ENCODE measurements around the gene WHRN.

DNA sequence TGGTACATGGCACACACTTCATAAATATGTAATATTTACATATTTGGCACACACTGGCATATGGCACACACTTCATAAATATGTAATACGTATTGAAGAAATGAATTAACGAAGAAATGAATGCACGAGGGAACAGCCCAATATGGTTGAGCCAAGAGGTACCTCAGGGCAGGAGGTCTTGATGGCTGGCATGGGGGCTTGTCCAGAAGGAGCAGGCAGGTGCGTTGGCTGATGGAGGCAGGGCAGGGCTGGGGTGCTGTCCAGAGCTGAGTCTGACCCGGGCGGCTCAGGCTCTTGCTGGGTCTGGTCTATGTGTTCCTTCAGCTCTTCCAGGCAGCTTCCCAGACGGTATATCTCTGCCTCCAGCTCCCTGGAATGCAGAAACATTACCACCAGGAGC is 143.7 kb downstream of the WHRN start:
- TF ChIP-seq, protein P1, sequence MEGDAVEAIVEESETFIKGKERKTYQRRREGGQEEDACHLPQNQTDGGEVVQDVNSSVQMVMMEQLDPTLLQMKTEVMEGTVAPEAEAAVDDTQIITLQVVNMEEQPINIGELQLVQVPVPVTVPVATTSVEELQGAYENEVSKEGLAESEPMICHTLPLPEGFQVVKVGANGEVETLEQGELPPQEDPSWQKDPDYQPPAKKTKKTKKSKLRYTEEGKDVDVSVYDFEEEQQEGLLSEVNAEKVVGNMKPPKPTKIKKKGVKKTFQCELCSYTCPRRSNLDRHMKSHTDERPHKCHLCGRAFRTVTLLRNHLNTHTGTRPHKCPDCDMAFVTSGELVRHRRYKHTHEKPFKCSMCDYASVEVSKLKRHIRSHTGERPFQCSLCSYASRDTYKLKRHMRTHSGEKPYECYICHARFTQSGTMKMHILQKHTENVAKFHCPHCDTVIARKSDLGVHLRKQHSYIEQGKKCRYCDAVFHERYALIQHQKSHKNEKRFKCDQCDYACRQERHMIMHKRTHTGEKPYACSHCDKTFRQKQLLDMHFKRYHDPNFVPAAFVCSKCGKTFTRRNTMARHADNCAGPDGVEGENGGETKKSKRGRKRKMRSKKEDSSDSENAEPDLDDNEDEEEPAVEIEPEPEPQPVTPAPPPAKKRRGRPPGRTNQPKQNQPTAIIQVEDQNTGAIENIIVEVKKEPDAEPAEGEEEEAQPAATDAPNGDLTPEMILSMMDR (optimal IDR thresholded peaks at IDR 0.05 in 1 of 3, IDR thresholded peaks at IDR 0.05 in 1 of 3, conservative IDR thresholded peaks at IDR 0.05 in 1 of 3; ENCODE audit: extremely low read depth in 1 of 3, insufficient read depth in 2 of 3, low read length in 3 of 3): no peak
- TF ChIP-seq EZH2 (IDR thresholded peaks at IDR 0.05; ENCODE audit: low read length): no peak

Measured in keratinocyte (primary cell).